ENCODE measurements around the gene POLE. TPM values are rescaled to one million over a fixed set of nuclear protein-coding genes. Genes with fewer than 3 reads are reported as not detected.

Gene POLE
- total RNA-seq, 1 experiment from 2014 or later: 144 TPM

- TF ChIP-seq SP1 (CRISPR knock-in tag; conservative IDR thresholded peaks at IDR 0.05) (0 out of 2 replicates have a peak, but pooled peaks have one; percentile 25), ZNF263 (CRISPR knock-in tag; IDR thresholded peaks at IDR 0.05; ENCODE audit: low read depth) (no peak; the same call in 1 of the 2 replicates), CREM (CRISPR knock-in tag; IDR thresholded peaks at IDR 0.05) (peak; percentile 19; the same call in 1 of the 2 replicates), ZNF423 (CRISPR knock-in tag; IDR thresholded peaks at IDR 0.05) (no peak), ELF4 (CRISPR knock-in tag; IDR thresholded peaks at IDR 0.05; ENCODE audit: low read depth) (no peak), AR (CRISPR knock-in tag; IDR thresholded peaks at IDR 0.05) (no peak), ZSCAN18 (CRISPR knock-in tag; IDR thresholded peaks at IDR 0.05) (no peak), SMAD4 (CRISPR knock-in tag; IDR thresholded peaks at IDR 0.05) (no peak), JAZF1 (CRISPR knock-in tag; IDR thresholded peaks at IDR 0.05) (no peak), ZMAT4 (CRISPR knock-in tag; IDR thresholded peaks at IDR 0.05) (no peak), NFATC4 (CRISPR knock-in tag; IDR thresholded peaks at IDR 0.05) (no peak), NFE2L1 (CRISPR knock-in tag; IDR thresholded peaks at IDR 0.05) (no peak), ZNF281 (CRISPR knock-in tag; IDR thresholded peaks at IDR 0.05) (no peak; the same call in 1 of the 2 replicates), NR2C2 (CRISPR knock-in tag; IDR thresholded peaks at IDR 0.05) (no peak), OVOL2 (CRISPR knock-in tag; IDR thresholded peaks at IDR 0.05; ENCODE audit: borderline replicate concordance) (no peak), HMGXB4 (CRISPR knock-in tag; IDR thresholded peaks at IDR 0.05) (no peak), ESRRA (CRISPR knock-in tag; IDR thresholded peaks at IDR 0.05; ENCODE audit: borderline replicate concordance) (no peak), CBFB (CRISPR knock-in tag; IDR thresholded peaks at IDR 0.05; ENCODE audit: low read depth) (no peak)
These were observed 104.3 kb downstream of the POLE start (continued) for GRCh38 chr12:132582582-132583410.

All from WTC11 (cell line).